Neural progenitor cell (in vitro differentiated cells): ENCODE results near the gene DRC1.

ENCODE experiments used
- CTCF ChIP-seq: fragments of 200-600 bp; sonication (generic); IDR thresholded peaks from 2 replicates; pipeline ENCODE4 v1.5.1; 2017; ENCODE audit warnings: antibody characterized with exemption, mild to moderate bottlenecking
- EZH2 ChIP-seq: fragments of 200-600 bp; sonication (generic); IDR thresholded peaks from 2 replicates; pipeline ENCODE4 v1.6.1; 2017; ENCODE audit warnings: antibody characterized with exemption, mild to moderate bottlenecking, moderate library complexity
- EZH2phosphoT487 ChIP-seq: fragments of 200-600 bp; sonication (generic); IDR thresholded peaks from 2 replicates; pipeline ENCODE4 v1.6.1; 2017; ENCODE audit warnings: antibody characterized with exemption

DNA sequence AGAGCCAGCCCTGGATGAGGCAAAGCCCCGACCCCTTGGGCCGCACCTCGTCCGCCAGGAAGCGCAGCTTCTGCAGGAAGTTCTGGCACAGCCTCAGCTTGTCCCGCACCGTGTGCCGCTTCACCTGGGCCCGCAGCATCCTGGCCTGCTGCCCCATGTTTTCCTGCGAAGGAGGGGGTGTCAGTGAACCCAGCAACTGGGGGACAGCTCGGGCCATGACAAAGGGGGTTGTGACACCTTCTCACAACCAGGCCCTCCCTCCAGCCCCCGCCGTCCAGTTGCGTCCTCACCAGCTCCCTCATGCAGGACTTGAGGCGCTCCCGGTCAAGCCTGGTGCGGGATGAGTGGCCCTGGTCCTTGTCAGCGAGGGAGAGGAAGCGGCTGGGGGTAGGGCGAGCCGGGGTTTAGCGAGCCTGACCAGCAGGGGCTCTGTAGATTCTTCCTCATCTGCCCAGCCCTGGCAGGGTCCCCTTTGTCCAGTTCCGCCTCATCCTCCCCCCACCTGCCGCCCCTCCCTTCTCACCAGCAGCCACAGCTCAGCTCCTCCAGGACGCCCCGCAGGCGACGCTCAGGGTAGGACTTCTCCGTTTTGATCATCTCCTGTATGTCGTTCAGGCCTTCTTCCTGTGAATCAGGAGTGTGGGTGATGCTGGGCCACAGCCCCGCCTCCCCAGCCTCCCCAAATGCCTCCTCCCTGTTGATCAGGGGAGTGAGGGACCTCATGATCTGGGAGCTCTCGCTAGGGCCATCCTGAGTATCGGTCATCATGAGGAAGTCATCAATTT, 75.6 kb downstream of the DRC1 start:
- TF ChIP-seq CTCF: no peak
- TF ChIP-seq EZH2phosphoT487: no peak
- TF ChIP-seq EZH2: no peak
